ENCODE measurements around the gene DCP1A. TPM values are rescaled to one million over a fixed set of nuclear protein-coding genes. Genes with fewer than 3 reads are reported as not detected.

Gene DCP1A
- total RNA-seq, 1 experiment from 2014 or later = 12.7 TPM

DNA sequence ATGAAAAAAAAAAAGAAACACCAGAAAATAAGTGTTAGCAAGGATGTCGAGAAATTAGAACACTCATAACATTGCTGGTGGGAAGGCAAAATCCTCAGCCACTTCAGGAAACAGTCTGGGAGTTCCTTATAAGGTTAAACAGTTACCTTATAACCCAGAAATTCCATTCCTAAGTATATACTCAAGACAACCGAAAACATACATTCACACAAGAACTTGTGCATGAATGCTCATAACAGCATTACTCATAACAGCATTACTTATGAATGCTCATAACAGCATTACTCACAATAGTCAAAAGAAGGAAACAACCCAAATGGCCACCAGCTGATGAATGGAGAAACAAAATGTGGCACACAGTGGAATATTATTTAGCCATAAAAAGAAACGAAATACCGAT, 34.8 kb upstream of the DCP1A start:
- H3K4me1 ChIP-seq (ENCODE audit: insufficient read depth, low read length) = no peaks in the 10 kb centered on the region
- no peak overlapping the region for H2AFZ ChIP-seq (ENCODE audit: low read length)
- TF ChIP-seq EZH2phosphoT487 (IDR thresholded peaks at IDR 0.05; ENCODE audit: borderline replicate concordance, low read length) = no peak
- TF ChIP-seq EZH2 (IDR thresholded peaks at IDR 0.05; ENCODE audit: low read length, unreplicated experiment) = no peak
- TF ChIP-seq, protein P1, sequence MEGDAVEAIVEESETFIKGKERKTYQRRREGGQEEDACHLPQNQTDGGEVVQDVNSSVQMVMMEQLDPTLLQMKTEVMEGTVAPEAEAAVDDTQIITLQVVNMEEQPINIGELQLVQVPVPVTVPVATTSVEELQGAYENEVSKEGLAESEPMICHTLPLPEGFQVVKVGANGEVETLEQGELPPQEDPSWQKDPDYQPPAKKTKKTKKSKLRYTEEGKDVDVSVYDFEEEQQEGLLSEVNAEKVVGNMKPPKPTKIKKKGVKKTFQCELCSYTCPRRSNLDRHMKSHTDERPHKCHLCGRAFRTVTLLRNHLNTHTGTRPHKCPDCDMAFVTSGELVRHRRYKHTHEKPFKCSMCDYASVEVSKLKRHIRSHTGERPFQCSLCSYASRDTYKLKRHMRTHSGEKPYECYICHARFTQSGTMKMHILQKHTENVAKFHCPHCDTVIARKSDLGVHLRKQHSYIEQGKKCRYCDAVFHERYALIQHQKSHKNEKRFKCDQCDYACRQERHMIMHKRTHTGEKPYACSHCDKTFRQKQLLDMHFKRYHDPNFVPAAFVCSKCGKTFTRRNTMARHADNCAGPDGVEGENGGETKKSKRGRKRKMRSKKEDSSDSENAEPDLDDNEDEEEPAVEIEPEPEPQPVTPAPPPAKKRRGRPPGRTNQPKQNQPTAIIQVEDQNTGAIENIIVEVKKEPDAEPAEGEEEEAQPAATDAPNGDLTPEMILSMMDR (conservative IDR thresholded peaks at IDR 0.05; ENCODE audit: low read depth, low read length) = no peak
- peaks cover 29% of the 10 kb centered on the region for H3K27me3 ChIP-seq (ENCODE audit: low read length)
- CTCF ChIA-PET = no interaction called here
- H3K79me2 ChIP-seq (ENCODE audit: low read length) = no peaks in the 10 kb centered on the region
- no peaks in the 10 kb centered on the region for H3F3A ChIP-seq (ENCODE audit: low read length, unreplicated experiment)
- no peak overlapping the region for H3K27ac ChIP-seq (ENCODE audit: low read length)
- H3K9me3 ChIP-seq (ENCODE audit: low read length) = no peaks in the 10 kb centered on the region
- no TSS peak for BruUV-seq (replicated peaks)
- no peaks in the 10 kb centered on the region for H3K9me2 ChIP-seq (replicated peaks; ENCODE audit: low read length)
- H3K4me3 ChIP-seq (ENCODE audit: low read length) = no peak overlapping the region
- DNase-seq (peak; percentile 55), ATAC-seq (peak; percentile 55; the same call in 1 of the 2 replicates)
- H3K4me2 ChIP-seq (ENCODE audit: low read length) = no peak overlapping the region
- intact Hi-C loops (cut with micrococcal nuclease) = no loop called here
- no peak overlapping the region for H3K9ac ChIP-seq (ENCODE audit: low read length)
- POLR2A ChIA-PET (ENCODE audit: unreplicated experiment) = no interaction called here
- no peaks in the 10 kb centered on the region for H4K20me1 ChIP-seq (ENCODE audit: low read length)
- H3K36me3 ChIP-seq (ENCODE audit: low read depth, low read length) = no peaks in the 10 kb centered on the region

DNA sequence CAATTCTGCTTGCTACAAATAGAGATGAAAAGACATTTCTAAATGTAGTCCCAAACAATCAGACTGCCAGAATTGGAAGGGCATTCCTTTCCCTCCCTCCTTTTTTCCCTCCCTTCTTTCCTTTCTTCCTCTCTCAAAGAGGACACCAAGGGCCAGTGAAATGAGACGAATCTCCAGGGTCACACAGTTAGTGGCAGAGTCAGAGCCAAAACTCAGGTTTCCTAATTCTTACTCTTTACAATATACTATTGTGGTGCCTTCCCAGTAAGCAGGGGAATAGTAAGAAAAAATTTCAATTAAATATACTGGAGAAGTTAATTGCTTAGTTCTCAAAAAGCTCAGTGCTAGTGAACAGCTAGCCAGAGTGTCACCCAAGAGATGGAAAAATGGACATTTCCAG, 33.0 kb upstream of the DCP1A start:
- Histone ChIP-seq H3F3A (ENCODE audit: low read length, unreplicated experiment) (no peaks in the 10 kb centered on the region), H3K9me3 (ENCODE audit: low read length) (no peaks in the 10 kb centered on the region), H3K27me3 (ENCODE audit: low read length) (peaks cover 19% of the 10 kb centered on the region), H3K9ac (ENCODE audit: low read length) (no peak overlapping the region), H3K36me3 (ENCODE audit: low read depth, low read length) (no peaks in the 10 kb centered on the region), H3K4me2 (ENCODE audit: low read length) (no peak overlapping the region), H3K4me1 (ENCODE audit: insufficient read depth, low read length) (no peaks in the 10 kb centered on the region), H3K27ac (ENCODE audit: low read length) (no peak overlapping the region), H2AFZ (ENCODE audit: low read length) (no peak overlapping the region), H3K9me2 (replicated peaks; ENCODE audit: low read length) (no peaks in the 10 kb centered on the region), H3K79me2 (ENCODE audit: low read length) (no peaks in the 10 kb centered on the region), H3K4me3 (ENCODE audit: low read length) (no peak overlapping the region), H4K20me1 (ENCODE audit: low read length) (no peaks in the 10 kb centered on the region)
- ChIA-PET CTCF (no interaction called here), POLR2A (ENCODE audit: unreplicated experiment) (no interaction called here)
- no TSS peak for BruUV-seq (replicated peaks)
- DNase-seq (no peak), ATAC-seq (no peak)
- TF ChIP-seq EZH2 (IDR thresholded peaks at IDR 0.05; ENCODE audit: low read length, unreplicated experiment) = no peak
- TF ChIP-seq, protein P1 (conservative IDR thresholded peaks at IDR 0.05; ENCODE audit: low read depth, low read length) = no peak
- no peak for TF ChIP-seq EZH2phosphoT487 (IDR thresholded peaks at IDR 0.05; ENCODE audit: borderline replicate concordance, low read length)
- intact Hi-C loops (cut with micrococcal nuclease) = no loop called here

DNA sequence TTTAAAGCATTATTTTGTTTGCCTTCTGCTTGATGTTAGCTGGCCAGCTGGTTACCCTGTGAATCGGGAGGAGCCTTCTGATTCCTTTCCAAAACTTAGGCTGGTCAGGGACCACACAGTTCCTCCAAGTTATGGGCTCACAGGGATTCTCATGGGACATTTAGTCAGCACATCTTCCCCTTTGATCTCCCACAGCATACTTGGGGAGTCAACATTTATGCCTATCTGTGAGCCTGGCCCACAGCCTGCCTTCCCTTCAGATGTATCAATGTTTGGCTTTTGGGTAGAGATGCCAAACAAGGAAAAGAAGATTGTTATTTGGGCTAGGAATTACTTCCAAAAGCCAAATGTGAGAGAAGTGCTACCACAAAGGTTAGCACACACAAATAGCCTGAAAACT, 32.6 kb upstream of the DCP1A start:
- H3K36me3 ChIP-seq (ENCODE audit: low read depth, low read length) = no peaks in the 10 kb centered on the region
- H3K4me3 ChIP-seq (ENCODE audit: low read length) = no peak overlapping the region
- POLR2A ChIA-PET (ENCODE audit: unreplicated experiment) = no interaction called here
- no TSS peak for BruUV-seq (replicated peaks)
- no peaks in the 10 kb centered on the region for H3K9me3 ChIP-seq (ENCODE audit: low read length)
- TF ChIP-seq EZH2phosphoT487 (IDR thresholded peaks at IDR 0.05; ENCODE audit: borderline replicate concordance, low read length) = no peak
- TF ChIP-seq, protein P1 (conservative IDR thresholded peaks at IDR 0.05; ENCODE audit: low read depth, low read length) = no peak
- no peak for TF ChIP-seq EZH2 (IDR thresholded peaks at IDR 0.05; ENCODE audit: low read length, unreplicated experiment)
- no peak overlapping the region for H2AFZ ChIP-seq (ENCODE audit: low read length)
- intact Hi-C loops (cut with micrococcal nuclease) = no loop called here
- no peak overlapping the region for H3K9ac ChIP-seq (ENCODE audit: low read length)
- H4K20me1 ChIP-seq (ENCODE audit: low read length) = no peaks in the 10 kb centered on the region
- DNase-seq (no peak), ATAC-seq (no peak)
- CTCF ChIA-PET = no interaction called here
- H3K27ac ChIP-seq (ENCODE audit: low read length) = no peak overlapping the region
- H3K4me2 ChIP-seq (ENCODE audit: low read length) = no peak overlapping the region
- no peaks in the 10 kb centered on the region for H3K9me2 ChIP-seq (replicated peaks; ENCODE audit: low read length)
- no peaks in the 10 kb centered on the region for H3K4me1 ChIP-seq (ENCODE audit: insufficient read depth, low read length)
- H3K79me2 ChIP-seq (ENCODE audit: low read length) = no peaks in the 10 kb centered on the region
- H3F3A ChIP-seq (ENCODE audit: low read length, unreplicated experiment) = no peaks in the 10 kb centered on the region
- peaks cover 19% of the 10 kb centered on the region for H3K27me3 ChIP-seq (ENCODE audit: low read length)

All from PC-3 (cell line).